GM10248 (cell line): Measurements from ENCODE around the gene TUT7.
A peak's percentile ranks its signal among the peaks of the same experiment; 100 is the strongest.
"Not testable (repeated sequence)": the region's sequence is repeated elsewhere in the genome, so short reads cannot be mapped to it uniquely, and the experiment has no call there.

Experiments used
- CTCF ChIA-PET: fragments of 300-600 bp; sonication (Branson Sonifier 250); formaldehyde crosslinking; extraction: SDS; loops from one replicate; lab custom pipeline; 2021; ENCODE audit warnings: antibody characterized with exemption; lab: Yijun Ruan, JAX
- POLR2A ChIA-PET: fragments of 350-650 bp; sonication (Branson Sonifier 250); formaldehyde crosslinking; extraction: SDS; loops from one replicate; lab custom pipeline; 2020; ENCODE audit warnings: antibody characterized with exemption; lab: Yijun Ruan, JAX
- DNase-seq: peaks from one replicate; pipeline ENCODE4 v3.0.0; 2012; ENCODE audit errors: extremely low spot score
- TF ChIP-seq, protein P1 (sequence below): IDR thresholded peaks from 2 replicates; pipeline ENCODE4 v1.5.1; 2012; ENCODE audit warnings: mild to moderate bottlenecking, low read depth; ENCODE audit errors: extremely low read depth, missing control alignments, control extremely low read depth

TUT7 gene

DNA sequence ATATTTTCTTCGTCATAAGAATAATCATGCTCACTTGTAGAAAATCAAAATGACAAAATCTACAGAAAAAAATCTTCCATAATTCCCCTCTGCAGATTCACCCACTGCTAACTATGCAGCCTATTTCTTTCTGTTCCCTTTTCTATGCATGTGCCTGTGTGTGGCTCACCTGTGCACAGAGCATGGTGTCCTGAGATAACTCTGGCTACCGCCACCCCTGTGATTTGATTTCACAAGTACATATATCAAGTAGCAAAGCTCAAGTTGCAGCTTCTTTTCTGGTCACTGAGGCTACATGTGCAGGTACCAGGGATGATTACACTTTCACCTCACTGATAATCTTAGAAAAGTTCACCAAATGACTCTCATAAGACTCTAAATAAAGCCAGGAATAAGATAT, 53.5 kb downstream of the TUT7 start:
- ChIA-PET POLR2A (no interaction called here), CTCF (no interaction called here)
- no peak for DNase-seq
- TF ChIP-seq, protein P1, sequence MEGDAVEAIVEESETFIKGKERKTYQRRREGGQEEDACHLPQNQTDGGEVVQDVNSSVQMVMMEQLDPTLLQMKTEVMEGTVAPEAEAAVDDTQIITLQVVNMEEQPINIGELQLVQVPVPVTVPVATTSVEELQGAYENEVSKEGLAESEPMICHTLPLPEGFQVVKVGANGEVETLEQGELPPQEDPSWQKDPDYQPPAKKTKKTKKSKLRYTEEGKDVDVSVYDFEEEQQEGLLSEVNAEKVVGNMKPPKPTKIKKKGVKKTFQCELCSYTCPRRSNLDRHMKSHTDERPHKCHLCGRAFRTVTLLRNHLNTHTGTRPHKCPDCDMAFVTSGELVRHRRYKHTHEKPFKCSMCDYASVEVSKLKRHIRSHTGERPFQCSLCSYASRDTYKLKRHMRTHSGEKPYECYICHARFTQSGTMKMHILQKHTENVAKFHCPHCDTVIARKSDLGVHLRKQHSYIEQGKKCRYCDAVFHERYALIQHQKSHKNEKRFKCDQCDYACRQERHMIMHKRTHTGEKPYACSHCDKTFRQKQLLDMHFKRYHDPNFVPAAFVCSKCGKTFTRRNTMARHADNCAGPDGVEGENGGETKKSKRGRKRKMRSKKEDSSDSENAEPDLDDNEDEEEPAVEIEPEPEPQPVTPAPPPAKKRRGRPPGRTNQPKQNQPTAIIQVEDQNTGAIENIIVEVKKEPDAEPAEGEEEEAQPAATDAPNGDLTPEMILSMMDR, result no peak

DNA sequence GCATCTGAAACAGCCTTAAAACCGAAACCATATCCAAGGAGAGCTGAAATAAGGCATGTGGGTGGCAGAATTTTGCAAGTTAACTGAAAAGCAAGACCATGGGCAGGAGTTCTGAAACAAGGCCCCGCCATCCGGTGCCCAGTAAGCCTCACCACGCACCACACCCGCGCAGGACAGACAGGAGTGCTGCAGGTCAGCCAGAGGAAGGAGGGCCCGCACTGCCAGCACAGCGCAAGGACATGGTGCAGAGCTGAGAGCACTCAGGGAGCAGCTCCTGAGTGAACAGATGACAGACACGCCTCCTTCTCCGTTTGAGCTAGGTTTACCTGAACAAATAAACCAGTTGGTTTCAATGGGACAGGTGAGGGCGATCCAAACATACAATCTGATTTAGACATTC, 55.3 kb downstream of the TUT7 start:
- TF ChIP-seq, protein P1, result no peak
- DNase-seq, result no peak
- ChIA-PET POLR2A (no interaction called here), CTCF (interaction anchor here (1.0 to 1.2 kb wide), 2 partner anchors 10 to 16 kb away, joined by 3 to 4 read pairs; partner anchors contain the start of gene ISCA1)

DNA sequence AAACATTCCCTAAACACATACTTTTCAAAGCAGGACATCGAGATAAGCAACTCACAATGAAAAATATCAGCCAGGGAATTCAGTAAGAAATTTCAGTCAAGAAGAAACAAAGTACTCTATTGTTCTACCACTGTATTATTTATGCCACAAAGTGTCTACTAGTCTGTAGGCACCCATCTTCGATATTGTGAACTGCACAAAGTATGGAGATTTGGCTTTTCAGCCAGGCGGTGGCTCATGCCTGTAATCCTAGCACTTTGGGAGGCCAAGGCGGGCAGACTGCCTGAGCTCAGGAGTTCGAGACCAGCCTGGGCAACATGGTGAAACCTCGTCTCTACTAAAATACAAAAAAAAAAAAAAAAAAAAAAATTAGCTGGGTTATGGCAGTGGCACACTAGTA, 63.9 kb downstream of the TUT7 start:
- DNase-seq, CTCF ChIA-PET, POLR2A ChIA-PET: not testable (repeated sequence)

DNA sequence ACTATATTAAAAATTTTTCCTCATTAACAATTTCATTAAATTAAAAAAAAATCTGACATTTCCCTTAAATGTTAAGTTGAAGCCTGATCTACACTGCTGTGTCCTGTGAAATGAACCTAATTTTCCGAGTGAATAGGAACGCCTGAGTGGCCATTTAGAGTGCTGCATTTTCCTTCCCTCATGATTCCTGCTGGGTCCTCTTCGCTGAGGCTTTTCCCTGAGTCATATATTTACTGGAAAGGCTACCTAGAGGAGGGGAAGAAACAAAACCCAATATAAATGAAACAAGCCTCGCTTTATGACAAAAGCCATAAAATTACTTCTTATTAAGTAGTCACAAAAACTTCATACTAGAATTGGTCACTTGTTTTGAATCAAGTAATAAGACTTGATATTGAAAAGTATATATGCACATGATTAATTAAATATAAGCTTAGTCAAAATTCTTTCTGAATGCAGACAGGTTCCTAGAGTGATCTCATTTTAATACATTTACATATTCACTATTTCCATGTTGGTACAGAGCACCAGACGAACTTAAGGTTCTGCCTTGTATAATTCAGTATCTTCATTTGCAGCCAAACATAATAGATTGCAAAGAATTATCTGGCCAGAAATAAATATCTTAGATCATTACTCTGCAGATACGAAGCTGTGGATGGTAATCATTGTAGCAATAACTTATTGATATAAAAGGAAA, 65.6 kb downstream of the TUT7 start:
- TF ChIP-seq, protein P1, result no peak
- DNase-seq, result no peak
- CTCF ChIA-PET, result no interaction called here
- POLR2A ChIA-PET, result no interaction called here

DNA sequence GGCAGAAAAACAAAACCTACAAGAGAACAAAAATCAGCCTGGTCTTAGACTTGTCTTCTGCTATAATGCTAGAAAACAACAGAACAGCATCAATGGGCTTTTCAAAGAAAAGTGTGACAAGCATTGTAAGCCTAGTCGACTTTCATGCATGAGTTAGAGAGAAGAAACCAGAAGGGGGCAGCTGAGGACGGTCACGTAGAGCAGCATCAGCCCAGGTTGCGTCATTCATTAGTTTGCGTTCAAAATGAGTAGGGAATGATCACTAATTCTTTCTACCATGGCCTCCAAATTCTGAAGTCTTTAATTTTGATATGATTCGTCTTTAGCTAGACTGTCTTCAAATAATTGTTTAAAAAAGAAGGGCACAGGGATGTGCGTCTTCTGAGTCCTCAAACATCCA, 67.2 kb downstream of the TUT7 start:
- DNase-seq, result no peak
- ChIA-PET CTCF (interaction anchor here (1.3 kb wide), 1 partner anchor 19 kb away, joined by 4 read pairs; no protein-coding TSS in a partner anchor), POLR2A (no interaction called here)
- TF ChIP-seq, protein P1, result peak; percentile 28

DNA sequence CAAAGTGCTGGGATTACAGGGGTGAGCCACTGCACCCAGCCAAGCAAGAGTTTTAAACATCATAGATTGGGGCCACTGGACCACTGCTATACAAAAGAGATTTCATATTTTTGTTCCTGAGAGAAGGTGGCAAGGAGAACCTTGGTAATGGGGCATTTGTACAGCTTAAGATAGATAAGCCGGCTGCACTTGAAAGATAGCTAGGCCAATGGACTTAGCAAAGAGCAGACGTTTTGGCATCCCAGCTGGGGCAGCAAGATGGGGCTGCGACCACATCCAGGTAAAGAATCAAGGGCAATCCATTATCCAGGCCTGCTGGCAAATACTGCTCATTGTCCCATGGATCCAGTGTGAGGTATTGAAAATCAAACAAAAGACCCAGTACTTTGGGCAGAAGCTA, 67.9 kb downstream of the TUT7 start:
- ChIA-PET POLR2A (no interaction called here), CTCF (interaction anchor here (0.8 to 1.4 kb wide), 3 partner anchors 19 to 212 kb away, joined by 3 to 4 read pairs (median 3); no protein-coding TSS in a partner anchor)
- TF ChIP-seq, protein P1, result no peak
- no peak for DNase-seq

DNA sequence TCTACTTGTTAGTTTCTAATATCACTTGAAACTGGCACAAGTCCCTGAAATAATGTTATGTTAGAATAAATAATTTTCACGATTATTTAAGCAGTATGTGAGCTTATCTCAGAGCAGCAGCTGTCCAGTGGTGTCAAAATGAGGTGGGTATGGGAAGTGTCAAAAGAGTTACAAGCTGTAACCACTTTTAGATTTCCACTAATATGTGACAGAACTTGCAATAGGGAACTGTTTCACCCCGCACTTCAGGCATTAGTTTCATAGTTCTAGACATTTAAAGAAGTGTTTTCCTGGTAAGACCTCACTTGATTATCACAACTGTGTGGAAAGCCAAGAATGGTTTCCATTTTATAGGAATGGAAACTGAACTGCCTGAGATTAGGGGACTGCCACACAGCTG, 68.9 kb downstream of the TUT7 start:
- POLR2A ChIA-PET, result no interaction called here

More for the DNA sequence above, 68.9 kb downstream of the TUT7 start:
- CTCF ChIA-PET, result interaction anchor here (1.2 to 1.4 kb wide), 2 partner anchors 9 to 211 kb away, joined by 3 read pairs; no protein-coding TSS in a partner anchor
- DNase-seq, result no peak
- TF ChIP-seq, protein P1, result no peak
